HepG2 (cell line): ENCODE measurements around the gene NUDT2.

Source experiments
- CTCF ChIP-seq: sonication (generic); formaldehyde crosslinking; IDR thresholded peaks from 2 replicates; pipeline ENCODE4 v1.5.0; 2020; ENCODE audit warnings: mild to moderate bottlenecking, missing genetic modification reagents, moderate library complexity
- GABPA ChIP-seq, 2 experiments: IDR thresholded peaks; 2 replicates each; pipeline ENCODE4 v1.6.1; 2011 to 2016; ENCODE audit warnings: low read depth in 2 of 2, low read length in 1 of 2, missing biosample characterization in 1 of 2, missing genetic modification characterization in 1 of 2
- HDAC6 ChIP-seq: fragments of 200-600 bp; sonication (generic); IDR thresholded peaks from 2 replicates; pipeline ENCODE4 v1.7.0; 2017; ENCODE audit warnings: mild to moderate bottlenecking, antibody characterized with exemption, low read length, low read depth
- KAT8 ChIP-seq: IDR thresholded peaks from 2 replicates; pipeline ENCODE4 v1.6.1; 2016; ENCODE audit warnings: missing genetic modification reagents, missing compliant biosample characterization
- MAFF ChIP-seq: IDR thresholded peaks from 2 replicates; pipeline ENCODE4 v1.6.1; 2011; ENCODE audit warnings: low read depth, low read length, improper control_type of control experiment
- SIN3A ChIP-seq: IDR thresholded peaks from 2 replicates; pipeline ENCODE4 v1.6.1; 2011; ENCODE audit warnings: low read depth, mild to moderate bottlenecking, control low read depth, low read length, borderline replicate concordance
- USF2 ChIP-seq, 2 experiments: sonication (generic) in 1 of 2; formaldehyde crosslinking in 1 of 2; IDR thresholded peaks; 2 replicates each; pipeline versions ENCODE4 v1.5.1 to v1.6.1; 2011 to 2020; ENCODE audit warnings: borderline replicate concordance in 1 of 2, low read depth in 1 of 2, low read length in 1 of 2, mild to moderate bottlenecking in 1 of 2, missing genetic modification reagents in 1 of 2, moderate library complexity in 1 of 2
- ZGPAT ChIP-seq: IDR thresholded peaks from 2 replicates; pipeline ENCODE4 v1.6.1; 2016; ENCODE audit warnings: mild to moderate bottlenecking
- ZNF747 ChIP-seq: sonication (generic); formaldehyde crosslinking; IDR thresholded peaks from 2 replicates; pipeline ENCODE4 v1.8.1; 2023; ENCODE audit warnings: missing genetic modification reagents, mild to moderate bottlenecking, borderline replicate concordance

- no peak for TF ChIP-seq CTCF (CRISPR knock-in tag)
- TF ChIP-seq SIN3A: no peak
- no peak for TF ChIP-seq ZNF747 (CRISPR knock-in tag)
- no peak for TF ChIP-seq MAFF
- no peak for TF ChIP-seq GABPA (IDR thresholded peaks at IDR 0.05; ENCODE audit: low read depth, low read length)
- no peak for TF ChIP-seq GABPA (CRISPR knock-in tag; IDR thresholded peaks at IDR 0.05; ENCODE audit: low read depth)
- no peak for TF ChIP-seq ZGPAT
- no peak for TF ChIP-seq USF2 (IDR thresholded peaks at IDR 0.05; ENCODE audit: low read depth, low read length)
- no peak for TF ChIP-seq USF2 (CRISPR knock-in tag; IDR thresholded peaks at IDR 0.05; ENCODE audit: borderline replicate concordance)
- no peak for TF ChIP-seq KAT8
- no peak for TF ChIP-seq HDAC6
These were observed 36.8 kb upstream of the NUDT2 start for GRCh38 chr9:34292552-34292951.
